GM21786 (cell line): ENCODE measurements around the gene FARP1.

ENCODE experiments used
- ATAC-seq: cut with Tn5 transposase; IDR thresholded peaks from one replicate; pipeline ENCODE4 v1.9.1; 2021; ENCODE audit not compliant: unreplicated experiment

Gene FARP1

GRCh38 chr13:98474292-98474691 lies 331.4 kb downstream of the FARP1 start:
- ATAC-seq, result no peak

- ATAC-seq, result no peak
Observed at GRCh38 chr13:98474761-98475160, 331.9 kb downstream of the FARP1 start.

- ATAC-seq, result no peak
Observed at GRCh38 chr13:98475522-98475921, 332.6 kb downstream of the FARP1 start.

GRCh38 chr13:98476106-98476505 lies 333.2 kb downstream of the FARP1 start:
- ATAC-seq, result peak; percentile 18

GRCh38 chr13:98476538-98476966 lies 333.7 kb downstream of the FARP1 start:
- ATAC-seq, result peak; percentile 95

- peak; percentile 36 for ATAC-seq
Observed at GRCh38 chr13:98478189-98479129, 335.6 kb downstream of the FARP1 start.

GRCh38 chr13:98479496-98480003 lies 336.7 kb downstream of the FARP1 start:
- ATAC-seq, result no peak

- ATAC-seq, result no peak
Observed at GRCh38 chr13:98480915-98481877, 338.3 kb downstream of the FARP1 start.

GRCh38 chr13:98482476-98483444 lies 339.9 kb downstream of the FARP1 start:
- peak; percentile 33 for ATAC-seq

- no peak for ATAC-seq
Observed at GRCh38 chr13:98483601-98484288, 340.9 kb downstream of the FARP1 start.

GRCh38 chr13:98484289-98485219 lies 341.7 kb downstream of the FARP1 start:
- peak; percentile 33 for ATAC-seq

GRCh38 chr13:98485561-98485960 lies 342.7 kb downstream of the FARP1 start:
- ATAC-seq, result no peak

GRCh38 chr13:98486412-98486811 lies 343.5 kb downstream of the FARP1 start:
- ATAC-seq, result no peak

GRCh38 chr13:98487016-98487415 lies 344.1 kb downstream of the FARP1 start:
- ATAC-seq, result no peak

- no peak for ATAC-seq
Observed at GRCh38 chr13:98487522-98487921, 344.6 kb downstream of the FARP1 start.

GRCh38 chr13:98488736-98489135 lies 345.8 kb downstream of the FARP1 start:
- ATAC-seq, result peak; percentile 54

- no peak for ATAC-seq
Observed at GRCh38 chr13:98489446-98490194, 346.7 kb downstream of the FARP1 start.
